BJ (cell line): ENCODE results near the gene MAST2. TPM values are rescaled to one million over a fixed set of nuclear protein-coding genes. Genes with fewer than 3 reads are reported as not detected.

ENCODE experiments used
- CTCF ChIA-PET: fragments of 350-600 bp; formaldehyde crosslinking; extraction: SDS; loops from one replicate; lab custom pipeline; 2021; ENCODE audit warnings: antibody characterized with exemption, inconsistent platforms; lab: Yijun Ruan, JAX
- POLR2A ChIA-PET: fragments of 300-600 bp; sonication (Branson Sonifier 250); formaldehyde crosslinking; extraction: SDS; loops from one replicate; lab custom pipeline; 2021; ENCODE audit warnings: antibody characterized with exemption; lab: Charles Lee
- DNase-seq: peaks from one replicate; pipeline ENCODE4 v3.0.0-alpha.2; 2011; ENCODE audit warnings: low read depth
- H3K27me3 ChIP-seq: 2 replicates; pipeline ENCODE4 v1.6.0; 2011; ENCODE audit warnings: low read length; ENCODE audit not compliant: control insufficient read depth, insufficient read depth
- H3K36me3 ChIP-seq: 2 replicates; pipeline ENCODE4 v1.5.1; 2011; ENCODE audit warnings: low read length; ENCODE audit not compliant: control insufficient read depth, insufficient read depth
- H3K4me3 ChIP-seq: 2 replicates; pipeline ENCODE4 v1.5.1; 2011; ENCODE audit warnings: low read depth, mild to moderate bottlenecking, control low read depth, low read length
- polyA plus RNA-seq: library from polyadenylated mRNA; depleted of rRNA; stranded (reverse); fragments of >200 nt; gene quantifications from 2 replicates; pipeline ENCODE4 v1.2.3, GENCODE V29; 2011
- TF ChIP-seq, protein P1 (sequence below): IDR thresholded peaks from 2 replicates; pipeline ENCODE4 v1.5.1; 2011; ENCODE audit warnings: low read depth, mild to moderate bottlenecking, control low read depth, inconsistent platforms, low read length, moderate library complexity; ENCODE audit not compliant: insufficient read depth

Gene MAST2
- polyA plus RNA-seq, 1 experiment: 47.2 TPM

DNA sequence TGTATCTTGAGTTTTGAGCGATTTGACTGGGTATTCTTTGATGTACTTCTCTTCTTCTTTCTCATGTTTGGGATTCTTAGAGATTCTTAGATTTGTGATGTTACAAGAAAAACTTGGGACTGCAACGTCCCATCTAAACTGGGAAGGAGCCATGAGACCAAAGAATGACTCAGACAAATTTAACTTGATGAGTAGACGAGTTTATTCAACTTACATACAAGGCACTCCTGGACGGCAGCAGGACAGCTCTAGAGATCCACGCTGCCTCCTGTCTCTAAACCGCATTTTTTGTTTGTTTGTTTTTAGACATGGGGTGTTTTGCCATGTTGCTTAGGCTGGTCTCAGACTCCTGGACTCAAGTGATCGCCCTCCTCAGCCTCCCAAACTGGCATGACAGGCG, 191.9 kb downstream of the MAST2 start:
- POLR2A ChIA-PET: no interaction called here

DNA sequence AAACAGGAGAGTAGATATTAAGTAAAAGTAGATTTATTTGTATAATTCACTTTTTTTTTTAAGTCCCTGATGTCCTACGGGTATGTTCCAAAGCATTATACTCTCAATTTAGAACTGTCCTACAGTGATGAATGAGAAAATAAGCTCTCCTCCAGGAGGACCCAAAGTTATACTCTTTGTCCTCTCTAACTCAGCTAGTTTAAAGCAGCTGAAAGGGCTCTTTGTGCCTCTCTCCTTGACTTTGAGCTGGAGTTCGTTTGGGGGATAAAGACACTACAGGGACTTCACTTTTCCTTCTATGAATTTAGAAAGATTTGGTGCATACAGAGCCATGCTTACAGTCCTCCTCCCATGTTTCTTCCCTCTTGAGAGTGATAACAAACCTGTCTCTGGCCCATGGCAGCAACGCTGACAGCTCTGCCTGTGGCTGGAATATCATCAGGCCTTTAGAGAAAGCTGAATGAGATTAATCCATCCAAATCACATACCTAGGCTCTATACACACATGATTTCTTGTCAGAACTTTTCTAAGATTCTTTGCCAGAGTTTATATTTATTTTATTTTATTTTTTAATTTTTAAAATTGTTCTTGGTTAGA, 194.7 kb downstream of the MAST2 start:
- POLR2A ChIA-PET: no interaction called here
- DNase-seq: no peak
- TF ChIP-seq, protein P1, sequence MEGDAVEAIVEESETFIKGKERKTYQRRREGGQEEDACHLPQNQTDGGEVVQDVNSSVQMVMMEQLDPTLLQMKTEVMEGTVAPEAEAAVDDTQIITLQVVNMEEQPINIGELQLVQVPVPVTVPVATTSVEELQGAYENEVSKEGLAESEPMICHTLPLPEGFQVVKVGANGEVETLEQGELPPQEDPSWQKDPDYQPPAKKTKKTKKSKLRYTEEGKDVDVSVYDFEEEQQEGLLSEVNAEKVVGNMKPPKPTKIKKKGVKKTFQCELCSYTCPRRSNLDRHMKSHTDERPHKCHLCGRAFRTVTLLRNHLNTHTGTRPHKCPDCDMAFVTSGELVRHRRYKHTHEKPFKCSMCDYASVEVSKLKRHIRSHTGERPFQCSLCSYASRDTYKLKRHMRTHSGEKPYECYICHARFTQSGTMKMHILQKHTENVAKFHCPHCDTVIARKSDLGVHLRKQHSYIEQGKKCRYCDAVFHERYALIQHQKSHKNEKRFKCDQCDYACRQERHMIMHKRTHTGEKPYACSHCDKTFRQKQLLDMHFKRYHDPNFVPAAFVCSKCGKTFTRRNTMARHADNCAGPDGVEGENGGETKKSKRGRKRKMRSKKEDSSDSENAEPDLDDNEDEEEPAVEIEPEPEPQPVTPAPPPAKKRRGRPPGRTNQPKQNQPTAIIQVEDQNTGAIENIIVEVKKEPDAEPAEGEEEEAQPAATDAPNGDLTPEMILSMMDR: no peak
- CTCF ChIA-PET: no interaction called here
- H3K27me3 ChIP-seq: no peaks in the 10 kb centered on the region
- no peak overlapping the region for H3K4me3 ChIP-seq
- H3K36me3 ChIP-seq: no peaks in the 10 kb centered on the region; the same call in 1 of the 2 replicates

More for the DNA sequence above, 191.9 kb downstream of the MAST2 start:
- Histone ChIP-seq H3K4me3 (no peak overlapping the region), H3K27me3 (no peaks in the 10 kb centered on the region), H3K36me3 (no peaks in the 10 kb centered on the region; the same call in 1 of the 2 replicates)
- DNase-seq: no peak
- TF ChIP-seq, protein P1: no peak
- CTCF ChIA-PET: no interaction called here

DNA sequence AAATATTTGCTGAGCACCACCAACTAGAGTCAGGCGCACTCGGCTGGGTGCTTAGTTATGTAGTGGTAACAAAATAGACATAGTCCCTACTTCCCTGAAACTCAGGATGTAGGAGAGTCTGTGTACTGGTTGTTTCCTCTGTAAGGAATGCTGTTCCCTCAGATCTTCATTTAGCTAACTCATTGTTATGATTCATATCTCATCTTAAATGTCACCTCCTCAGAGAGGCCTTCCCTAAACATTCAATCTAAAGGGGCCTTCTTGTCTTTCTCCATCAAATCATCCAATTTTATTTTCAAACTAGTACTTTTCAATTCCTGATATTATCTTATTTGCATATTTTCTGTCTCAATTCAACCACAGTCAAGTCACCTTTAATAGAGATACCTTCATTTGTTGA, 196.1 kb downstream of the MAST2 start:
- POLR2A ChIA-PET: no interaction called here
- CTCF ChIA-PET: interaction anchor here (0.7 kb wide), 1 partner anchor 9 kb away, joined by 3 read pairs; no protein-coding TSS in a partner anchor

DNA sequence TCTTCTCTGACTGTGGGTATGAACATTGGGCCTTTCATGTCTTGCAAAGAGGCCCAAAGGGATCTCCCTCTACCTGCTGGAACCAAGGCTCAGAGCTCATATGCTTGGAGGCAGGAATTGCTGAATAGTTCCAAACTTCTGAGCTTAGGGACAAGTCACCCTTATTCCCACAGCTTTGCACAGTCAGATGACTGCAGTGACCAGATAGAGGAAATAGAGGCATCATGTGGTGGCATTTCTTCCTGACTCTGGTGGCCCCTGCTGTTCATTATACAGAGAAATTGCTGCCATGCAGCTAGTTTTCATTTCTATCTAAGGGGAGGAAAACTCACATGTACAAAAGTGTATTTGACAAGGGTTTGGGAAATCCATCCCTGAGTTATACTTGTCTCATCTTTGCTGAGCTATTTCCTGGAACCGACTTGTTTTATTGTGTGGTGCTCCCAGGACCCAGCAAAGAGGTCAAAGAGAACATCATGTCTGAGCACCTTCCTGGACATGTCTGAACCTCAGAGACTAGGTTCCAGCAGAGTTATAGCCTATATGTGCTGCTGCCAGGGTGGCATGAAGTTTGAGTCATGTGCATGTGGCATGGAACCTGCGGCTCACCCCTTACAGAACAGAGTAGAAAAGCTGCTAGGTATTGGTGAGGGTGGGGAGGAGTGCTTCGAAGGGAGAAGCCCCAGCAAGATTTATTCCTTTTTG, 197.8 kb downstream of the MAST2 start:
- ChIA-PET POLR2A (no interaction called here), CTCF (interaction anchor here (0.6 to 1.4 kb wide), 4 partner anchors 10 to 646 kb away, joined by 3 read pairs; no protein-coding TSS in a partner anchor)
- TF ChIP-seq, protein P1: no peak
- H3K4me3 ChIP-seq: no peak overlapping the region
- H3K27me3 ChIP-seq: no peaks in the 10 kb centered on the region
- H3K36me3 ChIP-seq: no peaks in the 10 kb centered on the region; the same call in 1 of the 2 replicates
- DNase-seq: no peak

More for the DNA sequence above, 196.1 kb downstream of the MAST2 start:
- DNase-seq: no peak
- Histone ChIP-seq H3K4me3 (no peak overlapping the region), H3K27me3 (no peaks in the 10 kb centered on the region), H3K36me3 (no peaks in the 10 kb centered on the region; the same call in 1 of the 2 replicates)
- TF ChIP-seq, protein P1: no peak

DNA sequence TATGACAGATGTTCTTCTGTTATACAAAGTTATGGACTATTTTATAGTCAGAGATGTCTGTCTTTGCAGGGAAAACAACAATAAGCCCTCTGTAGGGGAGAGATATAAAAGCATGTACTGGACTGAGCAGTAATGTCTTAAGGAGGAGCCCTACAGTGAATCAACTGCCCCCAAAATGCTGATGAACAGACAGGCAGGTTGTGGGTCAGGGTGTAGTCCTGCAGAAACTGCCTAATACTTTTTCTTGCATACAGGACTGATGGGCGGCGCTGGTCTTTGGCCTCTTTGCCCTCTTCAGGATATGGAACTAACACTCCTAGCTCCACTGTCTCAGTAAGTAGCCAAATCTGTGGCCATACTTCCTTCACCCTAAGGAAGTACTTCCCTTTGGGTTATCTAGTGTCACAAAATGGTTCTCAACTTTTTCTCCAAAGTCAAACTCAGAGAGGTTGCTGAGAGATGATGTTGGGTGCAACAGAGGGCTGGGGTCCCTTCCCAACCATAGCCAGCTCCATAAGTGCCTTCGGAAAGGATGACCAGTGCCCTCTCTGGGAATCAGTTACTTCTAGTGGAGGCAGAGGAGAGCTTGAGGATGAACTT, 199.2 kb downstream of the MAST2 start:
- ChIA-PET POLR2A (no interaction called here), CTCF (interaction anchor here (0.7 to 1.8 kb wide), 2 partner anchors 9 to 102 kb away, joined by 5 to 6 read pairs; no protein-coding TSS in a partner anchor)
- H3K36me3 ChIP-seq: peaks cover 4% of the 10 kb centered on the region
- no peak for DNase-seq
- H3K27me3 ChIP-seq: no peaks in the 10 kb centered on the region
- TF ChIP-seq, protein P1: no peak
- H3K4me3 ChIP-seq: no peak overlapping the region
